COR-L47 (cell line): ENCODE results near the gene ADAP1.

Source experiments
- DNase-seq: peaks from one replicate; lab custom pipeline; 2025; lab: John Stamatoyannopoulos, UW

ADAP1 gene

DNA sequence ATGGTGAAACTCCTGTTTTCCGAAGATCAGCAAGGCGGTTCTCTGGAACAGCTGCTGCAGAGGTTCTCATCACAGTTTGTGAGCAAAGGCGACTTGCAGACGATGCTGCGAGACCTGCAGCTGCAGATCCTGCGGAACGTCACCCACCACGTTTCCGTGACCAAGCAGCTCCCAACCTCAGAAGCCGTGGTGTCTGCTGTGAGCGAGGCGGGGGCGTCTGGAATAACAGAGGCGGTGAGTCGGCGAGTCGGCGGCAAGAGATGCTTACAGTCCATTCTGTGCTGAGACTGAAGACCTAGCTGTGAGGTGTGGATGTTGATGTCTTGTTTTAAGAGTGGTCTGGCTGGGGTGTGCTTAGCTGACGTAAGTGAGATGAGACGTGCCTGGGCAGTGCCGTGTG lies 94.3 kb downstream of the ADAP1 start:
- no peak for DNase-seq

DNA sequence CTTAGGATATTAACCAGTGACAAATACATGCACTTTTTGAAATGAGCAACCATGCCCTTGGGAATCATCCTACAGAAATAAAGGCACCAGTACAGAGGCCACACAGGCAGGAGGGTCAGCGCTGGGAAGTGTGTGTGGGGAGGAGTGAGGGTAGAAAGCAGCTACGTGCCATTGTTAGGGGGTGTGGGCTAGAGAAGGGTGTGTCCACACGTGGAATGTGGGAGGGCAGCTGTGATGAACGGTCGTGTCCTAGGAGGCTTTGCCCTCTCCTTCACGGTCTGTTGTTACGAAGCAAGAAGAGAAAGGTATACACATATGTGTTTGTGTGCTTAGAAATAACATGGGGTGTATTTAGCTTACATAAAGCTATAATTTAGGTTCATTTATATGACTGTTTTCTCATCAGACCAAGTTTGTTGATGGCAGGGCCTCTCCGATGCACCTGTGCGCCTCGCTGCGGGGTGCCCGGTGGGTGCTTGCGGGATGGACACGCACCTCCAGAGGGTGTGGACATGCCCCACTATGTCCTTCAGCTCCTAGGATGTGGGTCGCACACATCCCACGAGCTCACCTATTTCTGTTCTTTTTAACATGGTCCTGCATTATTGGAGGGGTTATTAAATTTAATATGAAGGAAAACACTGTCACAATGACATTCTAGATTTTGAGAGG lies 95.0 kb downstream of the ADAP1 start:
- DNase-seq, result no peak

DNA sequence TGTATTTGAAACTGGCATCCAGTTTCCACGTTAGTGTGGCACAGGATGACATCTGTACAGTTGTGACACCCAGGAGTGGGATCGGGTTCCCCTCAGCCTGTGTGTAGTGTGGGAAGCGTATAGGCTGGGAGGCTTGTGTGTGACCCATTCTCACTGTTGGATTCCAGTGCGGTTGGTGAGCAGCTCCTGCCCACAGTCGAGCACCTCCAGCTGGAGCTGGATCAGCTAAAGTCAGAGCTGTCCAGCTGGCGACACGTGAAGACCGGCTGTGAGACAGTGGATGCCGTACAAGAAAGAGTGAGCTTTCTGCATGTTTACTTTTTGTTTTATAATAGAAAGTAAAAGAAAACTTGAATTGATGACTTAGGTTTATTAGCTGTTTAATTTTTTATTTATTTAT lies 96.8 kb downstream of the ADAP1 start:
- no peak for DNase-seq

- DNase-seq, result no peak
These were observed 97.9 kb downstream of the ADAP1 start for GRCh38 chr7:856444-857095.

GRCh38 chr7:855686-856369 lies 98.7 kb downstream of the ADAP1 start:
- DNase-seq, result no peak

- no peak for DNase-seq
These were observed 100.2 kb downstream of the ADAP1 start for GRCh38 chr7:854118-854775.

DNA sequence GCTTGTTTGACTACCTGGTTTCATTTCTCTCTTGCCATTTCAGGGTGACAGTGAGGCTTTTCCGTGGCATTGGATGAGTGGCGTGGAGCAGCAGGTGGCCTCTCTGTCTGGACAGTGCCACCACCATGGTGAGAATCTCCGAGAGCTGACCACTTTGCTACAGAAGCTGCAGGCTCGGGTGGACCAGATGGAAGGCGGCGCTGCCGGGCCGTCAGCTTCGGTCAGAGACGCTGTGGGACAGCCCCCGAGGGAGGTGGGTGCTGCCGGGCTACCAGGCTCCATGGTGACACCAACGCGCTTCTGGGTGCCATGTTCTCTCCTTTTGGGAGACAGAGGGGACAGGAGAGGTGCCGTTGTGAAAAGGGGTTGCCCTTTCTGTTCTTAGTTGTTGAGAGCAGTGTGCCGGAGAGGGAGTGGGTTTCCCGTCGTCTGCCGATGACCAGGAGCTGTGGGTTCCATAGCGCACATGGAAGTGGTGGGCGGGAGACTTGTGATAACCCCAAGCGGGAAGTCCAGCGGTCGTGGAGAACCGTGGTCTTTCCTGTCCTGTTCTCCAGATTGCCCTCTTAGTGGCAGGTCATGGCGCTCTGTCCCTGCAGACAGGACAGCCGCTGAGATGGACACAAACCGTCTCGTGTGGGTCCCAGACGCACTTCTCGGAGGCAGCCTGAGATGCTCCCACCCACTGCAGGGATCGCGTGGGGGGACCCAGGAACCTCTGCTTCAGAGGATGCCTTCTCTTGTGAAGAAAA lies 100.9 kb downstream of the ADAP1 start:
- no peak for DNase-seq

GRCh38 chr7:851204-851603 lies 103.3 kb downstream of the ADAP1 start:
- DNase-seq, result no peak

DNA sequence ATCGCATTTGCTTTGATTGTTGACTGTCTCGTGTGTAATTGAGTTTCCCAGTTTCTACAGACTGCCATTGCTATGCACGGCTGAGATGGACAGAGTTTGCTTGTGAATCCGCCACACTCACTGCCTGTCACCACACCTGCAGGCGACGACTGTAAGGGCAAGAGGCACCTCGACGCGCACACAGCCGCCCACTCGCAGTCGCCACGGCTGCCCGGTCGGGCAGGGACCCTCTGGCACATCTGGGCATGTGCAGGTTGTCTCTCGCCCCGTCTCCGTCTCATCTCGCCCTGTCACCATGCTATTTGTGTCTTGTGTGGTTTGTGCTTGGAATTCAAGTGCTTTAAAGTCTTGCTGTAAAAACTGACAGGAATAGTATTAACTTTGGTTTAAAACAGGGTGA lies 104.7 kb downstream of the ADAP1 start:
- DNase-seq, result no peak

DNA sequence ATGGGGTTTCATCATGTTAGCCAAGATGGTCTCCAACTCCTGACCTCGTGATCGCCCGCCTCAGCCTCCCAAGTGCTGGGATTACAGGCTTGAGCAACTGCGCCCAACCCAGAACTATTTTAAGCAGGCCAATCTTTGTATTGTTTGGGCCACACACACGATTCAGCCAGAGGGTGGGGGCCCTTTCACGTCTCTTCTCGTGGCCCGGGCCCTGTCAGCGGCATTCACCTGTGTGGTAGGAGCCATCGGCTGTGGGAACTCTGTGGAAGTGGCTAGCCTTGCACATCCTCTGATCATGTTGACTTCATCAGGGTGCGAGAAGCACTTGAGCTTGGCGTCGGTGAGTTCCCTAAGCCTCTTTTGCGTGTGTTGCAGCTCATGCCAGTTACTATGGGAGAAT lies 105.3 kb downstream of the ADAP1 start:
- DNase-seq, result no peak
